HEK293 (cell line): ENCODE measurements around the gene DDX42.

Experiments used
- OSR2 ChIP-seq: fragments of 450-650 bp; formaldehyde crosslinking; IDR thresholded peaks from 2 replicates; pipeline ENCODE4 v1.5.1; 2016; ENCODE audit warnings: missing biosample characterization, missing genetic modification characterization
- SALL2 ChIP-seq: fragments of 450-650 bp; formaldehyde crosslinking; IDR thresholded peaks from 2 replicates; pipeline ENCODE4 v1.5.0; 2017; ENCODE audit warnings: missing biosample characterization, mild to moderate bottlenecking, missing genetic modification characterization, borderline replicate concordance
- YY1 ChIP-seq: fragments of 450-650 bp; formaldehyde crosslinking; IDR thresholded peaks from 2 replicates; pipeline ENCODE4 v1.5.1; 2018; ENCODE audit warnings: missing biosample characterization, missing genetic modification characterization
- ZNF121 ChIP-seq: fragments of 450-650 bp; formaldehyde crosslinking; IDR thresholded peaks from 2 replicates; pipeline ENCODE4 v1.5.1; 2016; ENCODE audit warnings: missing biosample characterization, missing genetic modification characterization
- ZNF138 ChIP-seq: fragments of 450-650 bp; formaldehyde crosslinking; IDR thresholded peaks from 2 replicates; pipeline ENCODE4 v1.5.1; 2016; ENCODE audit warnings: missing biosample characterization, missing genetic modification characterization, borderline replicate concordance
- ZNF146 ChIP-seq: fragments of 450-650 bp; formaldehyde crosslinking; IDR thresholded peaks from 2 replicates; pipeline ENCODE4 v1.5.1; 2016; ENCODE audit warnings: missing biosample characterization, missing genetic modification characterization
- ZNF837 ChIP-seq: fragments of 450-650 bp; formaldehyde crosslinking; IDR thresholded peaks from 2 replicates; pipeline ENCODE4 v1.5.1; 2016; ENCODE audit warnings: missing biosample characterization, missing genetic modification characterization
- TF ChIP-seq, protein P1 (sequence below): fragments of 450-650 bp; formaldehyde crosslinking; IDR thresholded peaks from 2 replicates; pipeline ENCODE4 v1.5.1; 2016; ENCODE audit warnings: missing biosample characterization, missing genetic modification characterization
- TF ChIP-seq, protein P2 (sequence below): fragments of 450-650 bp; formaldehyde crosslinking; IDR thresholded peaks from 2 replicates; pipeline ENCODE4 v1.5.1; 2017; ENCODE audit warnings: missing biosample characterization, missing genetic modification characterization
- TF ChIP-seq, protein P3 (sequence below): fragments of 450-650 bp; IDR thresholded peaks from 2 replicates; pipeline ENCODE4 v1.5.1; 2018; ENCODE audit warnings: missing biosample characterization, missing genetic modification characterization
- TF ChIP-seq, protein P4 (sequence below): fragments of 450-650 bp; formaldehyde crosslinking; IDR thresholded peaks from 2 replicates; pipeline ENCODE4; 2016; ENCODE audit warnings: missing biosample characterization, missing genetic modification characterization
- TF ChIP-seq, protein P5 (sequence below): fragments of 450-650 bp; IDR thresholded peaks from 2 replicates; pipeline ENCODE4 v1.5.1; 2018; ENCODE audit warnings: missing biosample characterization, mild to moderate bottlenecking, missing genetic modification characterization

DNA sequence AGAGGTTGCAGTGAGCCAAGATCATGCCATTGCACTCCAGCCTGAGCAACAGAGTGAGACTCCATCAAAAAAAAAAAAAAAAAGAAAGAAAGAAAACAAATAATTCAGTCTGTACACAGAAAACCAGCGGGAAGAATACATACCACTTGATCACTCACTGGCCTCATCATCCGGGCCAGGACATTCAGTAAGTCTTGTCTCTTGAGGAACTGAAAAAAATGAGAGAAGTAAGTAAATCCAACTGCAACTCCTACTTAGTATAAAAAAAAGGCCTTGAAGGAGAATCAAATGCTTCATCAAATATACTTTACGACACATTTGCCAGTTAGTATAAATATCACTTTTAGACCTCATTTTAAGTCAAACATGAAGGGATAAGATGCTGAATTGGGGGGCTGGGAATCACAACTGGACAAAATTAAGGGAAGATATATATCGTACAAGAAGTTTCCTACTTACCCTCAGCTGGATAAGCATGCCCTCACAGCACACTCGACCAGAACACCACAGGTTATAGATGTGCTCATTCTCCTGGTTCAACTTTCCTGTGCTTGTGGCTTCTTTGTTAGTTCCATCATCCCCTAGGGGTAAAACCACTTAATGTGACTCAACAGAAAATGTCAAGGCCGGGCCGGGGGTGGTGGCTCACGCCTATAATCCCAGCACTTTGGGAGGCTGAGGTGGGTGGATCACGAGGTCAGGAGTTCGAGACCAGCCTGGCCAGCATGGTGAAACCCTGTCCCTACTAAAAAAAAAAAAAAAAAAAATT, 13.0 kb upstream of the DDX42 start:
- TF ChIP-seq, protein P1, sequence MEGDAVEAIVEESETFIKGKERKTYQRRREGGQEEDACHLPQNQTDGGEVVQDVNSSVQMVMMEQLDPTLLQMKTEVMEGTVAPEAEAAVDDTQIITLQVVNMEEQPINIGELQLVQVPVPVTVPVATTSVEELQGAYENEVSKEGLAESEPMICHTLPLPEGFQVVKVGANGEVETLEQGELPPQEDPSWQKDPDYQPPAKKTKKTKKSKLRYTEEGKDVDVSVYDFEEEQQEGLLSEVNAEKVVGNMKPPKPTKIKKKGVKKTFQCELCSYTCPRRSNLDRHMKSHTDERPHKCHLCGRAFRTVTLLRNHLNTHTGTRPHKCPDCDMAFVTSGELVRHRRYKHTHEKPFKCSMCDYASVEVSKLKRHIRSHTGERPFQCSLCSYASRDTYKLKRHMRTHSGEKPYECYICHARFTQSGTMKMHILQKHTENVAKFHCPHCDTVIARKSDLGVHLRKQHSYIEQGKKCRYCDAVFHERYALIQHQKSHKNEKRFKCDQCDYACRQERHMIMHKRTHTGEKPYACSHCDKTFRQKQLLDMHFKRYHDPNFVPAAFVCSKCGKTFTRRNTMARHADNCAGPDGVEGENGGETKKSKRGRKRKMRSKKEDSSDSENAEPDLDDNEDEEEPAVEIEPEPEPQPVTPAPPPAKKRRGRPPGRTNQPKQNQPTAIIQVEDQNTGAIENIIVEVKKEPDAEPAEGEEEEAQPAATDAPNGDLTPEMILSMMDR (tag by site-specific recombination) = no peak
- TF ChIP-seq SALL2 (tag by site-specific recombination) (no peak), ZNF138 (tag by site-specific recombination) (no peak), ZNF121 (tag by site-specific recombination) (no peak), YY1 (no peak), ZNF146 (tag by site-specific recombination) (no peak), OSR2 (tag by site-specific recombination) (no peak), ZNF837 (tag by site-specific recombination) (no peak)
- TF ChIP-seq, protein P2, sequence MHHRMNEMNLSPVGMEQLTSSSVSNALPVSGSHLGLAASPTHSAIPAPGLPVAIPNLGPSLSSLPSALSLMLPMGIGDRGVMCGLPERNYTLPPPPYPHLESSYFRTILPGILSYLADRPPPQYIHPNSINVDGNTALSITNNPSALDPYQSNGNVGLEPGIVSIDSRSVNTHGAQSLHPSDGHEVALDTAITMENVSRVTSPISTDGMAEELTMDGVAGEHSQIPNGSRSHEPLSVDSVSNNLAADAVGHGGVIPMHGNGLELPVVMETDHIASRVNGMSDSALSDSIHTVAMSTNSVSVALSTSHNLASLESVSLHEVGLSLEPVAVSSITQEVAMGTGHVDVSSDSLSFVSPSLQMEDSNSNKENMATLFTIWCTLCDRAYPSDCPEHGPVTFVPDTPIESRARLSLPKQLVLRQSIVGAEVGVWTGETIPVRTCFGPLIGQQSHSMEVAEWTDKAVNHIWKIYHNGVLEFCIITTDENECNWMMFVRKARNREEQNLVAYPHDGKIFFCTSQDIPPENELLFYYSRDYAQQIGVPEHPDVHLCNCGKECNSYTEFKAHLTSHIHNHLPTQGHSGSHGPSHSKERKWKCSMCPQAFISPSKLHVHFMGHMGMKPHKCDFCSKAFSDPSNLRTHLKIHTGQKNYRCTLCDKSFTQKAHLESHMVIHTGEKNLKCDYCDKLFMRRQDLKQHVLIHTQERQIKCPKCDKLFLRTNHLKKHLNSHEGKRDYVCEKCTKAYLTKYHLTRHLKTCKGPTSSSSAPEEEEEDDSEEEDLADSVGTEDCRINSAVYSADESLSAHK (tag by site-specific recombination) = no peak
- TF ChIP-seq, protein P3, sequence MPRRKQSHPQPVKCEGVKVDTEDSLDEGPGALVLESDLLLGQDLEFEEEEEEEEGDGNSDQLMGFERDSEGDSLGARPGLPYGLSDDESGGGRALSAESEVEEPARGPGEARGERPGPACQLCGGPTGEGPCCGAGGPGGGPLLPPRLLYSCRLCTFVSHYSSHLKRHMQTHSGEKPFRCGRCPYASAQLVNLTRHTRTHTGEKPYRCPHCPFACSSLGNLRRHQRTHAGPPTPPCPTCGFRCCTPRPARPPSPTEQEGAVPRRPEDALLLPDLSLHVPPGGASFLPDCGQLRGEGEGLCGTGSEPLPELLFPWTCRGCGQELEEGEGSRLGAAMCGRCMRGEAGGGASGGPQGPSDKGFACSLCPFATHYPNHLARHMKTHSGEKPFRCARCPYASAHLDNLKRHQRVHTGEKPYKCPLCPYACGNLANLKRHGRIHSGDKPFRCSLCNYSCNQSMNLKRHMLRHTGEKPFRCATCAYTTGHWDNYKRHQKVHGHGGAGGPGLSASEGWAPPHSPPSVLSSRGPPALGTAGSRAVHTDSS (tag by site-specific recombination) = no peak
- TF ChIP-seq, protein P4, sequence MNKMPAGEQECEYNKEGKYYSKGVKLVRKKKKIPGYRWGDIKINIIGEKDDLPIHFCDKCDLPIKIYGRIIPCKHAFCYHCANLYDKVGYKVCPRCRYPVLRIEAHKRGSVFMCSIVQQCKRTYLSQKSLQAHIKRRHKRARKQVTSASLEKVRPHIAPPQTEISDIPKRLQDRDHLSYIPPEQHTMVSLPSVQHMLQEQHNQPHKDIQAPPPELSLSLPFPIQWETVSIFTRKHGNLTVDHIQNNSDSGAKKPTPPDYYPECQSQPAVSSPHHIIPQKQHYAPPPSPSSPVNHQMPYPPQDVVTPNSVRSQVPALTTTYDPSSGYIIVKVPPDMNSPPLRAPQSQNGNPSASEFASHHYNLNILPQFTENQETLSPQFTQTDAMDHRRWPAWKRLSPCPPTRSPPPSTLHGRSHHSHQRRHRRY (tag by site-specific recombination) = no peak
- TF ChIP-seq, protein P5, sequence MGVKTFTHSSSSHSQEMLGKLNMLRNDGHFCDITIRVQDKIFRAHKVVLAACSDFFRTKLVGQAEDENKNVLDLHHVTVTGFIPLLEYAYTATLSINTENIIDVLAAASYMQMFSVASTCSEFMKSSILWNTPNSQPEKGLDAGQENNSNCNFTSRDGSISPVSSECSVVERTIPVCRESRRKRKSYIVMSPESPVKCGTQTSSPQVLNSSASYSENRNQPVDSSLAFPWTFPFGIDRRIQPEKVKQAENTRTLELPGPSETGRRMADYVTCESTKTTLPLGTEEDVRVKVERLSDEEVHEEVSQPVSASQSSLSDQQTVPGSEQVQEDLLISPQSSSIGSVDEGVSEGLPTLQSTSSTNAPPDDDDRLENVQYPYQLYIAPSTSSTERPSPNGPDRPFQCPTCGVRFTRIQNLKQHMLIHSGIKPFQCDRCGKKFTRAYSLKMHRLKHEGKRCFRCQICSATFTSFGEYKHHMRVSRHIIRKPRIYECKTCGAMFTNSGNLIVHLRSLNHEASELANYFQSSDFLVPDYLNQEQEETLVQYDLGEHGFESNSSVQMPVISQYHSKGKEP = no peak
